NCI-H2196 (cell line): Measurements from ENCODE around the gene APBA2.

Experiments used
- DNase-seq: peaks from one replicate; lab custom pipeline; 2025; ENCODE audit not compliant: unreplicated experiment; lab: John Stamatoyannopoulos, UW

APBA2 gene

DNA sequence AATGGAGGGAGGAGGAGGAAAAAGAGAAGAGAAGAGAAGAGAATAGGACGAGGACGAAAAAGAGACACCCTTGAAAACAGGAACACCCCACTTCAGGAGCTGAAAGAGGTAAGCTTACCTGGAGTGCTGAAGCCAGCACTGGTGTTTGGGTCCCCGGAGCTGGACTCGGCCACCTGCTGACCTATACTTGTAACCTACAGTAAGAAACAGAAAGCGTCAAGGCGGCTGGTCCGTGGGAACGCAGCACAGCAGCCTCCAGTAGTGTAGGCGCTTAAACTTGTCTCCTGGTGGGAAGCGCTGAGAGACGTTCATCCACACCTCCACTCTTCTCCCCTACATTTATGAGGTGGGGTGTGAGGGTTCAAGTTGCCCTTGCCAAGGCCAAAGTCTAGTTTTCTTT, 242.9 kb downstream of the APBA2 start:
- DNase-seq: no peak

DNA sequence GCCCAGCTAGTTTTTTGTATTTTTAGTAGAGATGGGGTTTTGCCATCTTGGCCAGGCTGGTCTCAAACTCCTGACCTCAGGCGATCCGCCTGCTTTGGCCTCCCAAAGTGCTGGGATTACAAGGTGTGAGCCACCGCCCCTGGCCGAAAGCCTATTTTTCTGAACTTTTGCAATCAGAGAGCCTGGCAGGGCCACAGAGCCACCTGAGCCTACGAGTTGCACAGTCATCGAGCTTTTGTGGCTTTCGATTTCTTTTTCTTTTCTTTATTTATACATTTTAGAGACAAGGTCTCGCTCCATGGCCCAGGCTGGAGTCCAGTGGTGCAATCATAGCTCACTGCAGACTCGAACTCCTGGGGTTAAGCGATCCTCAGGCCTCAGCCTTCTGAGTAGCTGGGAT, 243.4 kb downstream of the APBA2 start:
- DNase-seq: no peak

DNA sequence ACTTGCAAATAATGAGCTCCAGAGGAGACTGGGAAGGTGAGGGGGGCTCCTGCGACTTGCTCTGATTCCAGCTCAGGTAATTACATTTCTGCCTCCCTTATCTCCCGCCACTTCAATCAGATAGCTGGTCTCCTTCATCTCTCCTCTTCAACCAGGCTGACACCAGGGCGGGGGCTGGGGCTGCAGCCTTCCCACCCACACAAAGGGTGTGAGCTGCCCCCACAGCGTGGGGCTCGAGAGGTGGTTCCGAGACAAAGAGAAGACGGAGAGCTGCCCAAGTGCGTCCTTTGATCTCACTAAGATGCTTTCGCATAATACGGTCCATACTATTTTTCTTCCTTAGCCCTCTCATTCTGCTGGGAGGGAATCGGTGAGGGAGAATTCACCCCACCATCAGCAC, 244.2 kb downstream of the APBA2 start:
- no peak for DNase-seq

DNA sequence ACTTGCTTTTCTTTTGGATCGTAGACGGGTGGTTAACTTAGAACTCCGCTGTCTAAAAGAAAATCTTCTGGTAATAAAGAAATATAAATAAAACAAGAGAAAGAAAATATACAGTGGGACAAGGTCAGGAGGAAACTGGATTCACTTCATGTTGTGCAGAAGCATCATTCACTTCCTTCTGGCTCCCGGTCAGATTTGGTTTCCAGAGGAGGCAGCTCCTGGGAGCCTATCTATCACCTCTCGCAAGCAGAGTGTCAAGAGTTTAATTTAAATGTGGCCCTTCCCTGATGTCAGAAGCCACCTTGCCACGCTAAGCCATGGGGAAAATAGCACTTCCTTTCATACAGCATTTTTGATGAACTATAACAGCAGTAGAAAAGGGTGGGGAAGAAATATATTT, 244.7 kb downstream of the APBA2 start:
- no peak for DNase-seq

DNA sequence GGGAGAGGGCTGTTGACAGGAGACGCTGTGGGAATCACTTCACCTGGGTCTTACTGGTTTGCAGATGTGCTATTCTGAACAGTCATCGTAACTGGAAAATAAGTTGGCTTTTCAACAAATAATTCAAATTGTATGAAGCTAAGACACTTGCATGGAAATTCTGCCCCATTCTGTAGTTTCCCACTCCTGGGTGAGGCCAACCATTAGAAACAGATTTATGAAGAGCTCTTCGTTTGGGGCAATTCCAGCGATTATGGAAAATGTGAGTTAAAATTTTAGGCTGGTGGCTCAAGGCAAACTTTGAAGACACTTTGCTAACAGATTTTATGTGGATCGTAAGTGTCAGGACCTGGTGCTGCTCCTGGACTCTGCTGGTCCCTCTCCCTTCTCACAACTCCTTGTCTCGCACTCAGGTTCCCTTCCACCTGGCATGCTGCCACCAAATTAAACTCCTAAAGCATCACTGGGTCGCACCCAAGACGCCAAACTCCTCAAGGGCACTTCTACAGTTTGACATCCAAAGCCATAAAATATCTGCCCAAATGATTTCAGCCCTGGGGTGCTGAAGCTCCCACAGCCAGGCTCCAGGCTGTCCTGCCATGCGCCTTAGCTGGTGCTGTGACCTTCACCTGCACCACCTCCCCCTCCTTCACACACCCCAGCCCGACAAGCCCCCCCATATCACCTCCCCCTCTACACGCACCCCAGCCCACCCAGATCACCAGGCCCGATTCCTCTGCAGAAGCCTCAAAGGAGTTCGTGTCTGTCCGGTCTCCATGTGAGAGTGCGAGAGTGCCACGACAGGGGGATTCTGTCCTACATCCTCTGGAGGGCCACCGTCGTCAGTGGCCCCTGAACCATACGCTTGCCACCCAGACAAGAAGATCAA, 245.4 kb downstream of the APBA2 start:
- DNase-seq: no peak

DNA sequence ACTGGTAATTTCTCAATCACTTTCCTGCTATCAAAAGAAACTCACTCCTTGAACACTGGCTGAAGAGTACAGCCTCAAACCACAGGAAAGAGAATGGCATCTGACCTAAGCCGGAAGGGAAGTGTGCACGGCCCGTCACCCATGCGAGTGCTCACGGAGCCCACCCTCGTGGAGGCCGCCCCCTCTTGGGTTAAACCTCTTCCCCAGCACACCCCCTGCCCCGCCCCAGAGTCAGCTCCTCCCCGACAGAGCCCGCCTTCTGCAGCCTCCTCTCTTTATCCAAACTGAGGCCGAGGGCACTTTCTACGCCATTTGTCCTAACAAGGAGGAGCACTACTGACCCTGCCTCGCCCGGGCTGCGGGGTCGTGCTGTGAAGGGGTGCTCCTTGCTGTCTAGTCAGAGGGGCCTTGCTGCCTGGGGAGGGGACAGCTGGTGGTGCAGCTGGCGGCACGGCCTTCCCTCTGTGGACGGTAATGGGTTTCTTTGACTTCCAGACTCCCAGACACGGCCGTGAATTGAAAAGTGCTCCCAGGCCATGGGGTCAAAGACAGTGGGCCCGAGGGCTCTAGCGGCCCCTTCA, 246.2 kb downstream of the APBA2 start:
- DNase-seq: no peak

DNA sequence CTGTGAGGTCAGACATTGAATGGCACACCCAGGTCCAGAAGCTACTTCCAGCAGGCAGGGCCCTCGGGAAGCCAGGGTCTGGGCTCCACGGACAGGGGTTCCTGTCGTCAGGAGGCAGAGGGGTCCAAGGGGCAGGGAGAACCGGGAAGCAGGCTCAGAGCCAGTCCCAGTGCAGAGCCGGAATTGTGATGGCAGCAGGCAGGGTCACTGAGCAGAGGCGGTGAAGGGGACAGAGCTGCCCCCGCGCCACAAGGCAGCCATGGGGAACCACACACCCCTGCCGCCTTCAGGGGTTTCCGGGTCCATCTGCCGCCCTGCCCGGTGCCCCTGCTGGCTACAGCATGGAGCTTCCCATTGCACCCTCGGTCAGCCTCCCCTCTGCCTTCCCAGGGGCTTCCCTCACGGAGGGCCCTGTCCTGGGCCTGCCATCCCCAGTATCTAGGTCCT, 247.0 kb downstream of the APBA2 start:
- no peak for DNase-seq

DNA sequence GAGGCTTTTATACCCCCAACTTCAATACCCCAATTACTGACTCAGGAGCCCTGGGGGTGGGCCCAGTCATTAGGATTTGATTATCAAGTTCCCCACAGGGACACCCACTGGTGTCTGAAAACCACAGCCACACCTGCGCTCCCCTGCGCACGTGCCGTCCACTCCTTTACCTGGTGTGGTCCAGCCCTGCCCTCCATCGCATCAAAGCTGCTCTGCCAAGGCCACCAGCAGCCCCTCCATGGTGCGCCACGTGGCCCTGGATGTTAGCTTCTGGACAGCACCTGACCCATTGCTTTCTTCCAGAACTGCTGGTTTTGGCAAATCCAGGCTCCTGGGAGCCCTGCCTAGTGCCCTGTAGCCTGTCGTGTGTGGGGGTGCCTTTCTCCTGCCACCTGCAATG, 247.5 kb downstream of the APBA2 start:
- no peak for DNase-seq

DNA sequence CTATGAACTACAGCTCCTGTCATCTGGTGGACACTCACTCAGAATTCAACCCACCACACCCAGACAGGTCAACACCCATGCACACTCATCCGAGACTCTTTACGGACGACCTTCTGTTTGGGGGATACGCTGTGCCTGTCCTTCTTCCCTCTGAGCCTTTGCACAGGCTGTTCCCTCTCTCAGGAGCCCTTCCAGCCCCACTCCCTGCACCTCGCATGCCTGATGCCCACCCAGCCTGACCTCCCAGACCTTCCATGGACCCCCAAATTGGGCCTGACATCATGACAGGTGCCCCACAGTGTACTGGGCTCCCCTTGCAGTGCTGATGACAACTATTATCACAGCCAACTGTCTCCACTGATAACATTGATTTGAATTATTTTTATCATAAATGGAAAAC, 248.0 kb downstream of the APBA2 start:
- no peak for DNase-seq

DNA sequence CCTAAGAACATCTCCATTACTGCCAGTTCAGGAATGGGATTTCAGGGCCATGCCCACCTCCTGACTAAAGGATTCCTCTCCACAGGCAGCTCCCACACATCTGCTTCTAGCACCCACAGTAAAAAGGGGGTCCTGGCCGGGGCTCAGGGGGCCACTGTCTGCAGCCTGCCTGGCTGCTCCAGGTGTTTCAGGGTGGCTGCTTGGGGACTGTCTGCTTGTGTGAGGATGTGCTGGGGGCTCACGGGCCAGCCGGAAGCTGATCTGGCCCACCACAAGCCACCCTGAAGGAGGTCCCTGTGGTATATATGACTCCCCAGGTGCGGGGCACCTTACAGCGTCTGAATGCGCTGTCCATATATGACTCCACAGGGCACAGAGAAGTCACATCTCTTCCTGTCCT, 248.5 kb downstream of the APBA2 start:
- DNase-seq: no peak

DNA sequence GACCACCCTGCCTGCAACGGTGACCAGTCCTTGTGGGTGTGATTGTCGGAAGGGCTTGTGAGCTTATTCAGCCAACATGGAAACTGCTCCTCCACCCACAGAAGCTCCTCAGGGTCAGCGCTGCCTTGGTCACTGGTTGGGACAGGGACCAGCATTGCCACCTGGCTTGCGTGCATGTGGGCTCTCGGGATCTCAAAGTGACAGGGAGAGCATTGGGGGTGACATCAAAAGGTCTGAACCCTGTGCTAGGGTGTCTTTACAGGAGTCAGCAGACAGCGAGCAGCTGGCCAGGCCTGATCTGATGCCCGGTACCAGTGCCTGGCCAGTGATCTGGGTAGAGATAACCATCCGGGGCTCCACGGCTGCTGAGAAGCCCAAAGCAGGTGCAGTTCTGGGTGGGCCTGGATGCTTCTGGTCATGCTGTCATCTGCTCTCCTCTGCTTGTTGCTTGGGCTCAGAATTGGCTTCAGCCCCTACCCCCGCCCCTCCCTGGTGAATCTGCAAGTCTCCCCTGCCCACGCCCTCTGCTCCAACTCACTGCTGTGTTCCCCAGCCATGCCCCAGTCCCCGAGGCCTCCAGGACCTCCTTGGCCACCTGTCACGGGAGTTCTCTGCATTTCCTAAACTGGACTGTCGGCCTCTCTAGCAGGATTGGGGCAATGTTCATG, 249.0 kb downstream of the APBA2 start:
- DNase-seq: no peak

DNA sequence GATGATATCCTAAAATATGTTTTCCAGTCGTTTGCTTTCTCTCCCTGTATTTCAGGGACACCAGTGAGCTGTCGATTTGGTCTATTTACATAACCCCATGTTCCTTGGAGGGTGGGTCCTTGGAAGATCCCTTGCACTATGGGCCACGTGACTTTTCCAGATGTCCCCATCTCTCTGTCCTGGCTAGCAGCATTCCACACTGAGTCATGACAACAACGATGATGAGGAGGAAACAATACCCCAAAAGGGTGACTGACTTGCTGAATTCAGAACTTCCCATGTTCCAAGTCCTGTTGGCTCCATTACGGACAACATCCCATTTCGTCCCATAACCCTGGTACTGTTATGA, 249.5 kb downstream of the APBA2 start:
- DNase-seq: no peak

DNA sequence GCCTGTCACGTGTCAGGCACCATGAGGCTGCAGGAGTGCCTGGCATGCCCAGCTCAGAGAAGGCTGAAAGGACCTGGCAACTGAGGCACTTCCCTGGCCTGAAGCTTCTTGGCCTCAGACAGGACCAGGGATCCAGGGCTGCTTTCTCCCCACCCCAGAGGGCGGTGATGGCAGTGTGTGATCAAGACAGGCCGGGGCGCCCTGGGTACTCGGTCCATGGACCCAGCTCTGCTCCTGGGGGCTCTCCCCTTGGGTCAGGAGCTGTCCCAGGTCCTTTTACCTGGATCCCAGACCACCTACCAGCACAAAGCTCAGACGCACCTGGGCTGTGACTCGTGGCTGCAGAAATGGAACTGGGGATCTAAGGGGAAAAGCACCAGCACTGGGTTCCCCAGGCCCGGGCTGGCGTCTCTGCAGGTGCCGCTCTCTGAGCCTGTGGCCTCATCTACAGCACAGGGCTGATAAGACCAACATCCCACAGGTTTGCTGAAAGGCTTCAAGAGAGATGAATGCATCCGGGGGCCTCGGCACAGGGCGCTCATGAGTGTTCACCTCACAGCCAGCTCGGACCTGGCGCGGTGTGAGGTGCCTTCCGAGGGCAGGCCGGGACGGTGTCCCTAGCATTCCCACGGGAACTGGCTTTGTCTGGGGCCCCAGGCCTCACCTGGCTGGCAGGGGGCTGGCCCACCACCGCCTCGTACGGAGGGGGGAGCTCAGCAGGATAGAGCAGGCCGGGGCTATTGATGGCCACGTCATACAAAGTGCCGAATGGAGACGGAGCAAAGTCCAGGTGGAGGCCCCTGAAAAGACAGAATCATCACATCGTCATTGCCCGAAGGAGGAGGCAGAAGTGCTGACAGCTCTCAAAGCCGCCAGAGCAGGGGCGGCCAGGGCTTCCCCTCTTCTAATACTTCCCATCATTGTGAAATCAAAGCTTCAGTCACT, 250.2 kb downstream of the APBA2 start:
- DNase-seq: no peak

DNA sequence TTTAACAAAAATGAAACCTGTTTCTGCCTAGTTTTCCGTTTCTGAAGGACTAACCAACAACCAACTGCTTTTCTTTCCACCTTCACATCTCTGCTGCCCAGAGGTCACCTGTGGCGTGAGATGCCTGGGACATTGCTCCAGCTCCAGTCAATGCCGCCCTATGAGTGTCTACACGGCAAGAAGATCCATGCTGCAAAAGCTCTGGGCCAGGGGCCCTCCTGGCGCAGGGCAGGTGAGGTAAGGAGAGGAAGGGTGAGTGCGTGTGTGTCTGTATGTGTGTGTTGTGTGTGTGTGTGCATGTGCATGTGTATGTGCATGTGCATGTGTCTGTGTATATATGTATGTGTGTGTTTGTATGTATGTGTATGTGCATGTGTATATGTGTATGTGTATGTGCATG, 252.5 kb downstream of the APBA2 start:
- no peak for DNase-seq

DNA sequence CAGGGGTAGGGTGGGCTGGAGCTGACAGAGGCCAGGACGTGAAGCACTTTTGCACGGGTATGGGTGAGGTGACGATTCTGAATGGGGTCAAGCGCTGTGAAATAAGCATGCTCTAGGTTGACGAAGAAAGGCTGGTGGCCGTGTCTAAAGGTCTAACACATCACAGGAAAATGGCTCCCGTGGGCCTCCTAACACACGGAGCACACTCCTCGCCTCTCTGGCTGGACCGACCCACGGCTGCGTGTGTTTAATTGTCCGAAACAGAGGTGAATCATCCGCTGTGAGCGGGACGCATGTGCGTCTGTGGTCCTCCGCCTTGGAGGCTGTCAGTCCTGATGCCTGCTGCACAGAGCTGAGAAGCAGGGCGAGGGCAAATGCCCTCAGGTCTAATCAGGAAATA, 253.3 kb downstream of the APBA2 start:
- DNase-seq: no peak

DNA sequence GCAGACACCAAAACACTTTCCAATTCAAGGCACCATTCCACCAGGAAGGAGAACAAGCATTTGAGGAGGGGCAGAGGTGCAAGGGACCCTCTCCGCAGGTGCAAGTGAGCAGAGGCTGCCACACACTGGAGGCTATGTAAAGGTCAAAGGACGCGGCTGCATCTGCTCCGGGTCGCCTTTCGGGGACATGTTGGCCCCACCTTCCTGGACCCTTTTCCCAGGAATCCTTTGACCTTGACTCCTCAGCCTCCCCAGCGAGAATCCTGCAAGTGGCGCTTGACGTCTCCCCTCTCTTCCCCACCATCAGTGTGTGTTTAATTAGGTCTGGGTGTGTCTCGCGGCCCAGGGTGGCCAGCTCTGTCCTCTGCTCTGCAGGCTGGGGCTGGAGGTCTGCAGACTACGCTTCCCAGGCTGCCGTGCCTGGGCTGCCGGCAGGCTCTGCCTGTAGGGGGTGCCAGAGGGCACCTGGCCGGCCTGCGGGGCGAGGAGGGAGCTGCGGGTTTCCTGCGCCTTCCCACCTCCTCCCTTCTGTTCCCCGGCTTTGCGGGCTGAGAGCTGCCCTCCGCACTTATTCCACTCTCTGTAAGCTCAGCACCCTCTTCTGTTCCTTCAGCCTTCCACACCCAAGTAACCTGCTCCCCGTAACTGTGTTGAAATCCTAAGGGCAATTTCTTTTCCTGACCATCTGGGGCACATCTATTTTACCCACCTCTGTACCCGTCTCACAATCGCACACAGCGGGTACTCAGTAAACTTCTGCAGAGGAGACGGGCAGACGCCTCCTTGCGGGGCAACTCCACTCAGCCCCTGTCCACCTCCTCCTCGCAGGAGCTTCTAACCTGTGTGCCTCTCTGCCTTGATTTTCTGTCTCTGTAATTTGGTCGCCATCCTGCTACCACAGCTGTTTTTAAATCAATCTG, 254.0 kb downstream of the APBA2 start:
- DNase-seq: peak; percentile 27

DNA sequence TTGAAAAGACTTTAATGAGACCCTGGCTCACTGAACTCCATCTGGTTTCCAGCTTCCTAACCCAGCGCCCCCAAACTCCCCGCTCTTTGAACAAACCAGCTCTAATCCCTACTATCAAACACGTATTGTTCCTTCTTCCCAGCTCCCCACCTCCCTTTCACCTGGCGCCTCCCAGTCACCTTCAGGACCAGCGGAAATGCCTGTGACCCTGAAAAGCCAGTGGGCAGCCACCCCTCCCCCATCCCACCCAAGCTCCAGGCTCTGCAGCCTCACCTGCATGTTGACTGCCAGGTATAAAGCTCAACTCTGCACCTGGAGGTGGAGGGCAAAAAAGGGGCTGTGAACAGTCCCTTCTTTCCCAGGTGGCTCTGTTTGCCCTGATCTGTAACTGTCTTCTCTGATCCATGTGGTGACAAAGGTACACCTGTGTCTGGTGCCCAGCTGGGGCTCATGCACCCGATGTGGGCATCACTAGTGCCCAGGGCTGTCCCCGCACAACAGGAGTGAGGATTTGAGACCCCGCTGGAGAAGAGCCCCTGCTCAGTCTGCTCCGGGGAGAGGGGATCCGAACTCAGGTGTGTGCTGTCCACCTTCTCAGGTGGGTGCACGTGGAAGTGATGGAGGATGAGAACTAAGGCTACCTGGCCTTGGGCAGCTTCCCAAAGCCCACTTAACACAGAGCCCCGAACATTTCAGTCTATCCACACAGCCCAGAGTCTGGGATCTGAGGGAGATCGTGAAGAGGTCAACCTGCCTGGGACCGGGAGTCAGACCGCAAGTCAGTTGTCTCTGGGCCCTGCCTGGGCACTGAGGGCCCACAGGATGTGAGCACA, 254.9 kb downstream of the APBA2 start:
- DNase-seq: no peak

DNA sequence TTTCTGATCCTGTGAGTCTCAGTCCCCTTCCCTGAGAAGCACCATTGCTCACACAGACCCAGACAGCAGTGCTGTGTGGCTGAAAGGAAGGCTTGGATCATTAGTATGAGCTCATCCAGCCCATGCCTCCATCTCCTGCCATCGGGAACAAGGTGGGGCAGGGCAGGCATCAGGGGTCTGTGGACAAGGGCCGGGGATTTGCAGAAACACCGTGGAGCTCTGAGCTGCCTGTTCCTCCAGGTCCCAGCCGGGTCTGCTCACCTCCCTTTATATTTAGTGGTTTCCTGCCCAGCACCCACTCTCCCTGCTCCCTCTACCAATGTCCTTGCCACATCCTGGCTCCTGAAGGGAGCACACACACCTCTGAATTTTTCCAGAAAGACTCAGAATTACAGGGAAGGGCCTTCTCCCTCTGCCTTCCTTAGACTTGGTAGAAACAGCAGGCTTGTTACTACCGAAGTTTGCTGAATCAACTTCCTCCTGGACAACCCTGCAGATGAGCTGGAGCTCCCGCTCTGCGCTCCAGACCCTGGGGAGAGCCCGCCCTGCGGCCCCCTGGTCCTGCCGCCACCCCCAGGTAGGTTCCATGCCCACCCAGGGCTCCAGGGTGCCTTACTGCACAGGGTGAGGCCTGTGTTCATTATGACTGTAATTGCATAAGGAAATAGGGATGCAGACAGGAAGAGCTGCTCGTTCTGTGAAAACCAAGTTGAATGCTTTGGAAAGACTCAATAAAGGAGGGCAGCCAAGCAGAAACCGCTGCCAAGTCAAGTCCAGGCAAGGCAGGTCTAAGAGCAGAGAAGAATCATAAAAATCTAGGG, 255.7 kb downstream of the APBA2 start:
- no peak for DNase-seq
